Mesendoderm (in vitro differentiated cells): ENCODE results near the gene GPR39.
A peak's percentile ranks its signal among the peaks of the same experiment; 100 is the strongest.

ENCODE experiments used
- DNase-seq: peaks from one replicate; pipeline ENCODE4 v3.0.0; 2013
- H2AK5ac ChIP-seq: 2 replicates; pipeline ENCODE4 v1.6.1; 2013; ENCODE audit warnings: low read length, inconsistent platforms
- H2BK120ac ChIP-seq: 2 replicates; pipeline ENCODE4 v1.6.1; 2013; ENCODE audit warnings: low read depth, mild to moderate bottlenecking, low read length, moderate library complexity, mixed read lengths
- H2BK15ac ChIP-seq: replicated peaks from 2 replicates; pipeline ENCODE4 v1.6.1; 2013; ENCODE audit warnings: low read depth, mild to moderate bottlenecking, moderate library complexity
- H2BK5ac ChIP-seq: 2 replicates; pipeline ENCODE4 v1.6.1; 2013; ENCODE audit warnings: low read length, inconsistent platforms
- H3K18ac ChIP-seq: 2 replicates; pipeline ENCODE4 v1.6.1; 2013; ENCODE audit warnings: mild to moderate bottlenecking, low read length, mixed read lengths
- H3K23ac ChIP-seq: one replicate; pipeline ENCODE4 v1.6.1; 2013; ENCODE audit warnings: low read length
- H3K27ac ChIP-seq: 2 replicates; pipeline ENCODE4 v1.5.1; 2013; ENCODE audit warnings: low read depth, mild to moderate bottlenecking, inconsistent platforms, low read length, moderate library complexity
- H3K27me3 ChIP-seq: 2 replicates; pipeline ENCODE4 v1.6.1; 2013; ENCODE audit warnings: low read length, control low read depth, mild to moderate bottlenecking, inconsistent platforms; ENCODE audit not compliant: insufficient read depth, poor library complexity
- H3K36me3 ChIP-seq: 2 replicates; pipeline ENCODE4 v1.6.1; 2013; ENCODE audit warnings: low read length, inconsistent platforms; ENCODE audit not compliant: control insufficient read depth, insufficient read depth
- H3K4ac ChIP-seq: one replicate; pipeline ENCODE4 v1.6.1; 2013; ENCODE audit warnings: low read depth, mild to moderate bottlenecking, low read length, moderate library complexity
- H3K4me1 ChIP-seq: 2 replicates; pipeline ENCODE4 v1.6.1; 2013; ENCODE audit warnings: low read depth, low read length, inconsistent platforms; ENCODE audit not compliant: control insufficient read depth
- H3K4me2 ChIP-seq: 2 replicates; pipeline ENCODE4 v1.6.1; 2013; ENCODE audit warnings: low read length
- H3K4me3 ChIP-seq: 2 replicates; pipeline ENCODE4 v1.5.1; 2013; ENCODE audit warnings: mild to moderate bottlenecking, low read length
- H3K56ac ChIP-seq: one replicate; pipeline ENCODE4 v1.6.1; 2013; ENCODE audit warnings: low read length
- H3K79me1 ChIP-seq: 2 replicates; pipeline ENCODE4 v1.6.1; 2013; ENCODE audit warnings: low read length, inconsistent platforms
- H3K79me2 ChIP-seq: 2 replicates; pipeline ENCODE4 v1.6.1; 2013; ENCODE audit warnings: mild to moderate bottlenecking, low read length; ENCODE audit not compliant: control insufficient read depth, insufficient read depth
- H3K9ac ChIP-seq: 2 replicates; pipeline ENCODE4 v1.6.1; 2013; ENCODE audit warnings: low read length, inconsistent platforms
- H4K5ac ChIP-seq: one replicate; pipeline ENCODE4 v1.6.1; 2013; ENCODE audit warnings: low read length
- H4K8ac ChIP-seq: one replicate; pipeline ENCODE4 v1.6.1; 2013; ENCODE audit warnings: low read depth, mild to moderate bottlenecking, control low read depth, low read length, moderate library complexity
- WGBS: extraction: QIAGEN DNeasy Blood & Tissue Kit; methylation state at CpG from one replicate; pipeline ENCODE4 v1.1.7; 2013; ENCODE audit warnings: low lambda C conversion rate, missing lambda C conversion rate; ENCODE audit not compliant: insufficient coverage; ENCODE audit errors: extremely low coverage; 5-methylcytosine and 5-hydroxymethylcytosine counted together

The GPR39 gene

GRCh38 chr2:132627536-132627935, 210.9 kb downstream of the GPR39 start:
- Histone ChIP-seq H2BK15ac (no peak overlapping the region), H3K4me2 (no peak overlapping the region), H3K4me3 (no peak overlapping the region), H4K8ac (no peak overlapping the region), H2BK5ac (no peak overlapping the region), H3K79me2 (no peaks in the 10 kb centered on the region), H2AK5ac (no peak overlapping the region), H3K18ac (no peak overlapping the region), H3K27me3 (no peaks in the 10 kb centered on the region), H3K4me1 (peaks cover 2% of the 10 kb centered on the region), H4K5ac (no peak overlapping the region), H2BK120ac (no peak overlapping the region), H3K9ac (no peak overlapping the region), H3K36me3 (no peaks in the 10 kb centered on the region), H3K23ac (no peak overlapping the region), H3K27ac (no peak overlapping the region), H3K79me1 (no peaks in the 10 kb centered on the region), H3K56ac (no peak overlapping the region), H3K4ac (no peak overlapping the region)
- DNase-seq, result no peak
- WGBS, result no CpG with 5 or more reads among the region's 3 CpGs

GRCh38 chr2:132632000-132632649, 215.5 kb downstream of the GPR39 start:
- H3K27me3 ChIP-seq, result no peaks in the 10 kb centered on the region
- no peaks in the 10 kb centered on the region for H3K79me1 ChIP-seq
- H2AK5ac ChIP-seq, result no peak overlapping the region
- H3K4me1 ChIP-seq, result peaks cover 4% of the 10 kb centered on the region
- no peak overlapping the region for H3K56ac ChIP-seq
- no peak for DNase-seq
- H3K23ac ChIP-seq, result no peak overlapping the region
- H3K4ac ChIP-seq, result no peak overlapping the region
- no peak overlapping the region for H4K5ac ChIP-seq
- no peak overlapping the region for H2BK120ac ChIP-seq
- no peak overlapping the region for H4K8ac ChIP-seq
- no peak overlapping the region for H2BK5ac ChIP-seq
- H3K4me2 ChIP-seq, result no peak overlapping the region
- H2BK15ac ChIP-seq, result no peak overlapping the region
- no peak overlapping the region for H3K4me3 ChIP-seq
- no peak overlapping the region for H3K9ac ChIP-seq
- H3K18ac ChIP-seq, result no peak overlapping the region
- H3K27ac ChIP-seq, result no peak overlapping the region
- H3K36me3 ChIP-seq, result no peaks in the 10 kb centered on the region
- no peaks in the 10 kb centered on the region for H3K79me2 ChIP-seq
- no CpG with 5 or more reads among the region's 6 CpGs for WGBS

GRCh38 chr2:132633635-132634034, 217.0 kb downstream of the GPR39 start:
- H3K79me1 ChIP-seq, result no peaks in the 10 kb centered on the region
- no peak overlapping the region for H4K5ac ChIP-seq
- H2BK15ac ChIP-seq, result no peak overlapping the region
- H3K79me2 ChIP-seq, result no peaks in the 10 kb centered on the region
- peak; percentile 30 for DNase-seq
- no peak overlapping the region for H4K8ac ChIP-seq
- H2AK5ac ChIP-seq, result no peak overlapping the region
- H3K23ac ChIP-seq, result no peak overlapping the region
- H2BK120ac ChIP-seq, result no peak overlapping the region
- no peak overlapping the region for H3K4me3 ChIP-seq
- no CpG with 5 or more reads among the region's 2 CpGs for WGBS
- H3K9ac ChIP-seq, result no peak overlapping the region
- H3K4me1 ChIP-seq, result peaks cover 4% of the 10 kb centered on the region
- no peaks in the 10 kb centered on the region for H3K36me3 ChIP-seq
- no peaks in the 10 kb centered on the region for H3K27me3 ChIP-seq
- H3K4ac ChIP-seq, result no peak overlapping the region
- H3K18ac ChIP-seq, result no peak overlapping the region
- H3K27ac ChIP-seq, result no peak overlapping the region
- no peak overlapping the region for H3K4me2 ChIP-seq
- H2BK5ac ChIP-seq, result no peak overlapping the region
- no peak overlapping the region for H3K56ac ChIP-seq

- Histone ChIP-seq H3K9ac (no peak overlapping the region), H4K5ac (no peak overlapping the region), H3K4me3 (no peak overlapping the region), H4K8ac (no peak overlapping the region), H2BK15ac (no peak overlapping the region), H3K27ac (no peak overlapping the region), H2BK120ac (no peak overlapping the region), H3K18ac (no peak overlapping the region), H3K56ac (no peak overlapping the region), H3K36me3 (no peaks in the 10 kb centered on the region), H3K27me3 (no peaks in the 10 kb centered on the region), H3K23ac (no peak overlapping the region), H3K79me2 (no peaks in the 10 kb centered on the region), H3K4ac (no peak overlapping the region), H2AK5ac (no peak overlapping the region), H3K79me1 (no peaks in the 10 kb centered on the region), H3K4me1 (peaks cover 4% of the 10 kb centered on the region), H3K4me2 (no peak overlapping the region), H2BK5ac (no peak overlapping the region)
- DNase-seq, result no peak
- no CpG with 5 or more reads among the region's 1 CpG for WGBS
These were observed 219.7 kb downstream of the GPR39 start for GRCh38 chr2:132636346-132636745.

- WGBS, result no CpG with 5 or more reads among the region's 5 CpGs
- no peak for DNase-seq
These were observed 221.9 kb downstream of the GPR39 start for GRCh38 chr2:132638313-132639040.

GRCh38 chr2:132640116-132640515, 223.5 kb downstream of the GPR39 start:
- Histone ChIP-seq H3K79me2 (no peaks in the 10 kb centered on the region), H3K27ac (no peak overlapping the region), H3K23ac (no peak overlapping the region), H3K4me3 (no peak overlapping the region), H3K79me1 (no peaks in the 10 kb centered on the region), H3K27me3 (no peaks in the 10 kb centered on the region), H2BK5ac (no peak overlapping the region), H2BK120ac (no peak overlapping the region), H2AK5ac (no peak overlapping the region), H3K4me1 (peaks cover 2% of the 10 kb centered on the region), H2BK15ac (no peak overlapping the region), H3K9ac (no peak overlapping the region), H4K8ac (no peak overlapping the region), H3K18ac (no peak overlapping the region), H3K4me2 (no peak overlapping the region), H3K56ac (no peak overlapping the region), H3K4ac (no peak overlapping the region), H4K5ac (no peak overlapping the region), H3K36me3 (no peaks in the 10 kb centered on the region)
- no peak for DNase-seq

More at GRCh38 chr2:132638313-132639040, 221.9 kb downstream of the GPR39 start:
- H3K79me1 ChIP-seq, result no peaks in the 10 kb centered on the region
- no peak overlapping the region for H2BK5ac ChIP-seq
- H2BK120ac ChIP-seq, result no peak overlapping the region
- H3K56ac ChIP-seq, result no peak overlapping the region
- no peak overlapping the region for H3K9ac ChIP-seq
- H3K23ac ChIP-seq, result no peak overlapping the region
- no peak overlapping the region for H3K4me2 ChIP-seq
- H3K4ac ChIP-seq, result no peak overlapping the region
- H3K36me3 ChIP-seq, result no peaks in the 10 kb centered on the region
- H3K4me3 ChIP-seq, result no peak overlapping the region
- H4K5ac ChIP-seq, result no peak overlapping the region
- H3K79me2 ChIP-seq, result no peaks in the 10 kb centered on the region
- H3K27me3 ChIP-seq, result no peaks in the 10 kb centered on the region
- H3K18ac ChIP-seq, result no peak overlapping the region
- H3K4me1 ChIP-seq, result peaks cover 2% of the 10 kb centered on the region
- no peak overlapping the region for H4K8ac ChIP-seq
- no peak overlapping the region for H2BK15ac ChIP-seq
- H2AK5ac ChIP-seq, result no peak overlapping the region
- H3K27ac ChIP-seq, result no peak overlapping the region
